ENCODE measurements around the gene PRKG2.

Gene PRKG2

GRCh38 chr4:81204571-81204970 lies 10.5 kb downstream of the PRKG2 start:
- Histone ChIP-seq H3K9ac (ENCODE audit: low read depth, low read length, poor library complexity, severe bottlenecking) (no peak overlapping the region), H3K79me2 (ENCODE audit: insufficient read depth, low read length) (no peaks in the 10 kb centered on the region), H2AFZ (ENCODE audit: low read length) (no peak overlapping the region), H3K9me2 (replicated peaks; ENCODE audit: low read depth, low read length) (no peaks in the 10 kb centered on the region), H3K9me3 (ENCODE audit: insufficient read depth, low read depth, low read length) (no peaks in the 10 kb centered on the region), H3K36me3 (ENCODE audit: insufficient read depth, low read length) (no peaks in the 10 kb centered on the region), H3F3A (ENCODE audit: low read depth) (no peaks in the 10 kb centered on the region), H3K27me3 (ENCODE audit: insufficient read depth, low read length, poor library complexity, severe bottlenecking) (no peaks in the 10 kb centered on the region), H3K4me1 (ENCODE audit: insufficient read depth, low read length, poor library complexity, severe bottlenecking) (peaks cover 10% of the 10 kb centered on the region), H3K4me2 (ENCODE audit: low read depth, low read length, poor library complexity, severe bottlenecking) (no peak overlapping the region), H3K4me3 (ENCODE audit: low read length, poor library complexity, severe bottlenecking) (no peak overlapping the region), H4K20me1 (ENCODE audit: insufficient read depth, low read length, poor library complexity, severe bottlenecking) (no peaks in the 10 kb centered on the region)
- TF ChIP-seq CTCF (conservative IDR thresholded peaks at IDR 0.05; ENCODE audit: low read length) (no peak), EZH2phosphoT487 (IDR thresholded peaks at IDR 0.05; ENCODE audit: borderline replicate concordance) (no peak)

- H3K27me3 ChIP-seq (ENCODE audit: insufficient read depth, low read length, poor library complexity, severe bottlenecking), result no peaks in the 10 kb centered on the region
- H3K4me1 ChIP-seq (ENCODE audit: insufficient read depth, low read length, poor library complexity, severe bottlenecking), result no peaks in the 10 kb centered on the region
- H3K4me3 ChIP-seq (ENCODE audit: low read length, poor library complexity, severe bottlenecking), result no peak overlapping the region
- no peaks in the 10 kb centered on the region for H3F3A ChIP-seq (ENCODE audit: low read depth)
- H2AFZ ChIP-seq (ENCODE audit: low read length), result no peak overlapping the region
- TF ChIP-seq EZH2phosphoT487 (IDR thresholded peaks at IDR 0.05; ENCODE audit: borderline replicate concordance) (no peak), CTCF (conservative IDR thresholded peaks at IDR 0.05; ENCODE audit: low read length) (no peak)
- no peaks in the 10 kb centered on the region for H3K36me3 ChIP-seq (ENCODE audit: insufficient read depth, low read length)
- H3K9me2 ChIP-seq (replicated peaks; ENCODE audit: low read depth, low read length), result no peaks in the 10 kb centered on the region
- H4K20me1 ChIP-seq (ENCODE audit: insufficient read depth, low read length, poor library complexity, severe bottlenecking), result no peaks in the 10 kb centered on the region
- H3K4me2 ChIP-seq (ENCODE audit: low read depth, low read length, poor library complexity, severe bottlenecking), result no peak overlapping the region
- no peaks in the 10 kb centered on the region for H3K9me3 ChIP-seq (ENCODE audit: insufficient read depth, low read depth, low read length)
- H3K9ac ChIP-seq (ENCODE audit: low read depth, low read length, poor library complexity, severe bottlenecking), result no peak overlapping the region
- no peaks in the 10 kb centered on the region for H3K79me2 ChIP-seq (ENCODE audit: insufficient read depth, low read length)
Observed at GRCh38 chr4:81199831-81200230, 15.2 kb downstream of the PRKG2 start.

GRCh38 chr4:81198609-81199008 lies 16.4 kb downstream of the PRKG2 start:
- H3K9me2 ChIP-seq (replicated peaks; ENCODE audit: low read depth, low read length), result no peaks in the 10 kb centered on the region
- TF ChIP-seq EZH2phosphoT487 (IDR thresholded peaks at IDR 0.05; ENCODE audit: borderline replicate concordance), result no peak
- no peak for TF ChIP-seq CTCF (conservative IDR thresholded peaks at IDR 0.05; ENCODE audit: low read length)
- no peak overlapping the region for H3K4me3 ChIP-seq (ENCODE audit: low read length, poor library complexity, severe bottlenecking)
- no peak overlapping the region for H3K9ac ChIP-seq (ENCODE audit: low read depth, low read length, poor library complexity, severe bottlenecking)
- H3K4me2 ChIP-seq (ENCODE audit: low read depth, low read length, poor library complexity, severe bottlenecking), result no peak overlapping the region
- H3K27me3 ChIP-seq (ENCODE audit: insufficient read depth, low read length, poor library complexity, severe bottlenecking), result no peaks in the 10 kb centered on the region
- no peaks in the 10 kb centered on the region for H3K4me1 ChIP-seq (ENCODE audit: insufficient read depth, low read length, poor library complexity, severe bottlenecking)
- no peaks in the 10 kb centered on the region for H3K9me3 ChIP-seq (ENCODE audit: insufficient read depth, low read depth, low read length)
- H3K79me2 ChIP-seq (ENCODE audit: insufficient read depth, low read length), result no peaks in the 10 kb centered on the region
- no peaks in the 10 kb centered on the region for H4K20me1 ChIP-seq (ENCODE audit: insufficient read depth, low read length, poor library complexity, severe bottlenecking)
- H2AFZ ChIP-seq (ENCODE audit: low read length), result no peak overlapping the region
- no peaks in the 10 kb centered on the region for H3F3A ChIP-seq (ENCODE audit: low read depth)
- no peaks in the 10 kb centered on the region for H3K36me3 ChIP-seq (ENCODE audit: insufficient read depth, low read length)

All from Loucy (cell line).